ENCODE data around the gene VPS13D. TPM values are rescaled to one million over a fixed set of nuclear protein-coding genes. Genes with fewer than 3 reads are reported as not detected.
A peak's percentile ranks its signal among the peaks of the same experiment; 100 is the strongest.

Gene VPS13D
- total and polyA plus RNA-seq, 10 of the 15 experiments (the other 5 are each of a cell fraction or from before 2014, with no cell fraction given) = 1.4 to 16.9 (median 8.5) TPM

GRCh38 chr1:12435639-12436344 lies 206.0 kb downstream of the VPS13D start:
- peaks cover 42% of the 10 kb centered on the region for H3K4me1 ChIP-seq (ENCODE audit: control insufficient read depth, insufficient read depth, low read length)
- peaks cover 9% of the 10 kb centered on the region; the same call in 1 of the 2 replicates for H4K20me1 ChIP-seq (ENCODE audit: control insufficient read depth, insufficient read depth)
- intact Hi-C loops (cut with micrococcal nuclease; ENCODE audit: unreplicated experiment) (no loop called here), in situ Hi-C loops (cut with MboI) (loop anchor here (5.0 kb wide), 1 partner anchor 48 kb away; no protein-coding TSS in a partner anchor)
- CTCF ChIA-PET = interaction anchor here (0.6 to 3.1 kb wide), 7 partner anchors 12 to 185 kb away, joined by 3 to 10 read pairs (median 5); partner anchors contain the start of gene DHRS3
- no peak overlapping the region for H3K4me3 ChIP-seq
- FAIRE-seq (peak; percentile 88), ATAC-seq (peak; percentile 83), DNase-seq (ENCODE audit: low read depth, low spot score) (peak; percentile 85)
- peaks cover 4% of the 10 kb centered on the region; the same call in 2 of the 3 replicates for H3K9me3 ChIP-seq (replicated peaks; ENCODE audit: control insufficient read depth, insufficient read depth, low read length)
- no peak overlapping the region; the same call in 1 of the 2 replicates for H3K9ac ChIP-seq (ENCODE audit: control insufficient read depth, insufficient read depth, low read length)
- peak overlapping the region; percentile 65 for H3K4me2 ChIP-seq (ENCODE audit: control insufficient read depth, insufficient read depth)
- H3K36me3 ChIP-seq (ENCODE audit: control insufficient read depth in 2 of 2, insufficient read depth in 2 of 2, low read length in 1 of 2) = no peaks in the 10 kb centered on the region
- SMC1A ChIA-PET (ENCODE audit: uncharacterized antibody, unreplicated experiment) = interaction anchor here (0.6 to 7.5 kb wide), 4 partner anchors 13 to 395 kb away, joined by 3 to 74 read pairs (median 3); no protein-coding TSS in a partner anchor
- RAD21 ChIA-PET (ENCODE audit: unreplicated experiment) = interaction anchor here (1.0 to 2.6 kb wide), 5 partner anchors 11 to 182 kb away, joined by 3 to 14 read pairs (median 6); partner anchors contain the start of gene DHRS3
- no peaks in the 10 kb centered on the region for H3K27me3 ChIP-seq (replicated peaks in 1 of 2; ENCODE audit: control insufficient read depth in 2 of 2, insufficient read depth in 2 of 2, low read length in 1 of 2)
- WGBS (ENCODE audit: insufficient coverage, insufficient replicate concordance, low lambda C conversion rate, missing lambda C conversion rate) = 7% methylated on average over 8 of the region's 8 CpGs
- H3K79me2 ChIP-seq (ENCODE audit: control insufficient read depth, insufficient read depth, low read length) = no peaks in the 10 kb centered on the region
- no TSS peak for BruUV-seq (replicated peaks)
- POLR2A ChIA-PET = interaction anchor here (0.5 kb wide), 1 partner anchor 11 kb away, joined by 3 read pairs; no protein-coding TSS in a partner anchor
- H3K27ac ChIP-seq (ENCODE audit: control insufficient read depth, insufficient read depth) = no peak overlapping the region; the same call in 1 of the 2 replicates
- no peak overlapping the region for H2AFZ ChIP-seq (ENCODE audit: control insufficient read depth, low read depth, low read length)
- TF ChIP-seq E4F1 (IDR thresholded peaks at IDR 0.05; ENCODE audit: borderline replicate concordance, partially characterized antibody) (no peak), SKIL (IDR thresholded peaks at IDR 0.05; ENCODE audit: low read depth, poor library complexity, severe bottlenecking) (peak; percentile 93), WRNIP1 (IDR thresholded peaks at IDR 0.05; ENCODE audit: borderline replicate concordance, low read depth, low read length) (no peak), KLF5 (IDR thresholded peaks at IDR 0.05; ENCODE audit: partially characterized antibody) (no peak), MEF2B (IDR thresholded peaks at IDR 0.05; ENCODE audit: partially characterized antibody, poor library complexity, severe bottlenecking) (peak; percentile 91), MEF2A (IDR thresholded peaks at IDR 0.05; ENCODE audit: insufficient read depth, low read depth, low read length) (peak; percentile 90), RCOR1 (conservative IDR thresholded peaks at IDR 0.05; ENCODE audit: low read depth, low read length) (no peak), ATF3 (IDR thresholded peaks at IDR 0.05; ENCODE audit: borderline replicate concordance, extremely low read depth, low read depth, low read length) (no peak), IKZF1 (conservative IDR thresholded peaks at IDR 0.05) (peak; percentile 80), MYB (IDR thresholded peaks at IDR 0.05; ENCODE audit: borderline replicate concordance, low read depth, low read length) (no peak), KAT2A (conservative IDR thresholded peaks at IDR 0.05; ENCODE audit: control insufficient read depth, low read depth, low read length) (no peak), SIX5 (IDR thresholded peaks at IDR 0.05; ENCODE audit: low read depth, low read length, severe bottlenecking) (no peak), EP300 (IDR thresholded peaks at IDR 0.05; ENCODE audit: borderline replicate concordance in 1 of 2, control insufficient read depth in 1 of 2, low read depth in 2 of 2, low read length in 2 of 2) (peak; percentile 51 to 59; a peak in 3 of 4 replicates), RFX5 (IDR thresholded peaks at IDR 0.05; ENCODE audit: low read depth, low read length) (no peak), SMC3 (IDR thresholded peaks at IDR 0.05; ENCODE audit: borderline replicate concordance, low read length) (no peak), NBN (IDR thresholded peaks at IDR 0.05) (no peak), ZNF217 (IDR thresholded peaks at IDR 0.05) (peak; percentile 93), PAX8 (IDR thresholded peaks at IDR 0.05) (no peak), NR2F1 (conservative IDR thresholded peaks at IDR 0.05) (peak; percentile 70)
